IMR-90 (cell line): ENCODE results near the gene MCTP1. TPM values are rescaled to one million over a fixed set of nuclear protein-coding genes. Genes with fewer than 3 reads are reported as not detected.

Experiments
- ATAC-seq: fragments of 200-7000 bp; cut with Tn5 transposase; 2 replicates; pipeline ENCODE4 v1.9.1; 2020; ENCODE audit warnings: low read depth, mild to moderate bottlenecking, moderate library complexity
- BruUV-seq: library from RNA; stranded (reverse); fragments of 400-500 nt; replicated peaks from 2 replicates; lab custom pipeline; 2021; lab: Mats Ljungman, UMichigan
- CTCF ChIA-PET: fragments of 300-600 bp; formaldehyde crosslinking; extraction: SDS; loops from one replicate; lab custom pipeline; 2021; ENCODE audit warnings: antibody characterized with exemption; lab: Yijun Ruan, JAX
- POLR2A ChIA-PET: fragments of 300-600 bp; sonication (Branson Sonifier 250); formaldehyde crosslinking; loops from one replicate; lab custom pipeline; 2022; ENCODE audit warnings: antibody characterized with exemption; ENCODE audit not compliant: unreplicated experiment; lab: Charles Lee
- DNase-seq: peaks from one replicate; pipeline ENCODE4 v3.0.0; 2013
- H2AFZ ChIP-seq: replicated peaks from 2 replicates; pipeline ENCODE3; 2013; ENCODE audit warnings: low read length, mild to moderate bottlenecking; ENCODE audit not compliant: poor library complexity
- H2AK5ac ChIP-seq: 2 replicates; pipeline ENCODE4 v1.6.1; 2013; ENCODE audit warnings: low read depth, low read length, inconsistent platforms
- H2AK9ac ChIP-seq: replicated peaks from 2 replicates; pipeline ENCODE3; 2013; ENCODE audit warnings: mild to moderate bottlenecking, low read depth, low read length, moderate library complexity; ENCODE audit not compliant: poor library complexity
- H2BK120ac ChIP-seq: 2 replicates; pipeline ENCODE4 v1.6.1; 2013; ENCODE audit warnings: low read depth, low read length, inconsistent platforms
- H2BK15ac ChIP-seq: 3 replicates; pipeline ENCODE4 v1.6.1; 2013; ENCODE audit warnings: low read depth, low read length, inconsistent platforms
- H2BK20ac ChIP-seq: 2 replicates; pipeline ENCODE4 v1.6.1; 2013; ENCODE audit warnings: low read depth, mild to moderate bottlenecking, inconsistent platforms, low read length, moderate library complexity
- H2BK5ac ChIP-seq: 2 replicates; pipeline ENCODE4 v1.6.1; 2013; ENCODE audit warnings: mild to moderate bottlenecking, low read depth, low read length, inconsistent platforms; ENCODE audit not compliant: poor library complexity, severe bottlenecking
- H3K14ac ChIP-seq: replicated peaks from 2 replicates; pipeline ENCODE4 v1.6.1; 2013; ENCODE audit warnings: low read depth, low read length, inconsistent platforms
- H3K18ac ChIP-seq: 2 replicates; pipeline ENCODE4 v1.6.1; 2013; ENCODE audit warnings: low read depth, low read length, control low read depth
- H3K23ac ChIP-seq: 2 replicates; pipeline ENCODE4 v1.6.1; 2013; ENCODE audit warnings: low read depth, low read length, inconsistent platforms
- H3K27ac ChIP-seq: 2 replicates; pipeline ENCODE4 v1.5.1; 2013; ENCODE audit warnings: mild to moderate bottlenecking, control low read depth, low read length; ENCODE audit not compliant: insufficient read depth
- H3K27me3 ChIP-seq: 2 replicates; pipeline ENCODE4 v1.6.1; 2013; ENCODE audit warnings: low read length; ENCODE audit not compliant: control insufficient read depth, insufficient read depth
- H3K36me3 ChIP-seq: 2 replicates; pipeline ENCODE4 v1.6.1; 2013; ENCODE audit warnings: low read length, mixed read lengths; ENCODE audit not compliant: control insufficient read depth, insufficient read depth
- H3K4ac ChIP-seq: 2 replicates; pipeline ENCODE4 v1.6.1; 2013; ENCODE audit warnings: low read depth, low read length, inconsistent platforms
- H3K4me1 ChIP-seq: 2 replicates; pipeline ENCODE4 v1.6.1; 2013; ENCODE audit warnings: low read length, mixed read lengths; ENCODE audit not compliant: control insufficient read depth, insufficient read depth
- H3K4me2 ChIP-seq: 2 replicates; pipeline ENCODE4 v1.6.1; 2013; ENCODE audit warnings: low read depth, mild to moderate bottlenecking, control low read depth, low read length, moderate library complexity
- H3K4me3 ChIP-seq: 2 replicates; pipeline ENCODE4 v1.5.1; 2013; ENCODE audit warnings: low read depth, mild to moderate bottlenecking, control low read depth, low read length, moderate library complexity; ENCODE audit not compliant: insufficient read depth
- H3K56ac ChIP-seq: 2 replicates; pipeline ENCODE4 v1.6.1; 2013; ENCODE audit warnings: low read length, inconsistent platforms; ENCODE audit not compliant: insufficient read depth; ENCODE audit errors: extremely low read depth
- H3K79me1 ChIP-seq, 2 experiments: 2 replicates each; pipeline ENCODE4 v1.6.1; 2013; ENCODE audit warnings: low read length in 2 of 2, inconsistent platforms in 1 of 2, low read depth in 1 of 2
- H3K9ac ChIP-seq: 2 replicates; pipeline ENCODE4 v1.6.1; 2013; ENCODE audit warnings: low read depth, low read length, control low read depth
- H3K9me1 ChIP-seq: 2 replicates; pipeline ENCODE4 v1.6.1; 2013; ENCODE audit warnings: low read length, inconsistent platforms; ENCODE audit not compliant: insufficient read depth
- H3K9me3 ChIP-seq: 2 replicates; pipeline ENCODE4 v1.6.1; 2013; ENCODE audit warnings: low read length; ENCODE audit not compliant: control insufficient read depth, insufficient read depth
- H4K20me1 ChIP-seq: 2 replicates; pipeline ENCODE4 v1.6.1; 2013; ENCODE audit warnings: low read length, inconsistent platforms; ENCODE audit not compliant: insufficient read depth
- H4K5ac ChIP-seq: 2 replicates; pipeline ENCODE4 v1.6.1; 2013; ENCODE audit warnings: mild to moderate bottlenecking, low read depth, low read length, control low read depth
- H4K8ac ChIP-seq, 2 experiments: 2 replicates each; pipeline ENCODE4 v1.6.1; 2013; ENCODE audit warnings: low read depth in 2 of 2, low read length in 2 of 2, control low read depth in 1 of 2, inconsistent platforms in 1 of 2
- H4K91ac ChIP-seq: 2 replicates; pipeline ENCODE4 v1.6.1; 2013; ENCODE audit warnings: low read depth, low read length, inconsistent platforms; ENCODE audit not compliant: insufficient read depth
- BHLHE40 ChIP-seq: fragments of 150-350 bp; IDR thresholded peaks from 2 replicates; pipeline ENCODE4 v1.6.1; 2016; ENCODE audit warnings: mild to moderate bottlenecking, low read depth, low read length
- CEBPB ChIP-seq: IDR thresholded peaks from 2 replicates; pipeline ENCODE4 v1.6.1; 2012; ENCODE audit warnings: low read depth, low read length, improper control_type of control experiment
- CTCF ChIP-seq: conservative IDR thresholded peaks from 2 replicates; pipeline ENCODE4 v1.5.1; 2012; ENCODE audit warnings: mild to moderate bottlenecking, low read depth, low read length, improper control_type of control experiment
- ELK1 ChIP-seq: fragments of 150-350 bp; IDR thresholded peaks from 2 replicates; pipeline ENCODE4 v1.6.1; 2016; ENCODE audit warnings: low read depth, mild to moderate bottlenecking, low read length, moderate library complexity, borderline replicate concordance
- MAFK ChIP-seq: IDR thresholded peaks from 2 replicates; pipeline ENCODE4 v1.6.1; 2012; ENCODE audit warnings: low read depth, low read length, improper control_type of control experiment
- MAZ ChIP-seq: IDR thresholded peaks from 2 replicates; pipeline ENCODE4 v1.6.1; 2012; ENCODE audit warnings: low read depth, mild to moderate bottlenecking, low read length, improper control_type of control experiment, moderate library complexity, borderline replicate concordance
- MXI1 ChIP-seq: IDR thresholded peaks from 2 replicates; pipeline ENCODE4 v1.6.1; 2012; ENCODE audit warnings: low read depth, mild to moderate bottlenecking, low read length, moderate library complexity, borderline replicate concordance
- NFE2L2 ChIP-seq: fragments of 150-350 bp; IDR thresholded peaks from 2 replicates; pipeline ENCODE4 v1.6.1; 2016; ENCODE audit warnings: low read depth, mild to moderate bottlenecking, low read length
- POLR2A ChIP-seq: IDR thresholded peaks from 2 replicates; pipeline ENCODE4 v1.6.1; 2012; ENCODE audit warnings: mild to moderate bottlenecking, low read depth, low read length
- RAD21 ChIP-seq: IDR thresholded peaks from 2 replicates; pipeline ENCODE4 v1.6.1; 2012; ENCODE audit warnings: low read length, improper control_type of control experiment
- RCOR1 ChIP-seq: IDR thresholded peaks from 2 replicates; pipeline ENCODE4 v1.6.1; 2012; ENCODE audit warnings: mild to moderate bottlenecking, low read length, improper control_type of control experiment; ENCODE audit not compliant: insufficient replicate concordance
- RFX5 ChIP-seq: IDR thresholded peaks from 2 replicates; pipeline ENCODE4 v1.8.0; 2012; ENCODE audit warnings: low read depth, mild to moderate bottlenecking, low read length, moderate library complexity
- USF2 ChIP-seq: fragments of 150-350 bp; IDR thresholded peaks from 2 replicates; pipeline ENCODE4 v1.6.1; 2017; ENCODE audit warnings: mild to moderate bottlenecking, antibody characterized with exemption, low read length, low read depth
- WGBS, 2 experiments: methylation state at CpG; one replicate each; pipeline versions ENCODE4 v1.1.5 to v1.1.7; 2013; ENCODE audit warnings: missing lambda C conversion rate in 2 of 2; ENCODE audit not compliant: insufficient read length in 1 of 2; ENCODE audit errors: extremely low coverage in 2 of 2; 5-methylcytosine and 5-hydroxymethylcytosine counted together
- dilution Hi-C: fragments of 300-500 bp; cut with HindIII; formaldehyde crosslinking; loops from one replicate; pipeline ENCODE4 v1.14.3; 2018; ENCODE audit warnings: low sequenced_read_pairs; ENCODE audit not compliant: unreplicated experiment
- in situ Hi-C: fragments of 300-500 bp; cut with MboI; formaldehyde crosslinking; loops from 3 replicates; pipeline ENCODE4 v1.14.3; 2019; ENCODE audit warnings: low sequenced_read_pairs, inconsistent platforms, mixed read lengths
- intact Hi-C: fragments of 100-400 bp; cut with micrococcal nuclease; formaldehyde crosslinking; loops from 2 replicates; pipeline ENCODE4 v1.10.0; 2022
- polyA plus RNA-seq, 3 experiments: library from polyadenylated mRNA; depleted of rRNA; stranded (reverse); fragments of >200 nt; gene quantifications; 2 replicates each; pipeline ENCODE4 v1.2.3, GENCODE V29; 2012; ENCODE audit warnings: low replicate concordance in 1 of 3
- total RNA-seq: library from RNA; depleted of rRNA; stranded (reverse); fragments of >200 nt; gene quantifications from 2 replicates; pipeline ENCODE4 v1.2.3, GENCODE V29; 2012

Gene MCTP1
- total and polyA plus RNA-seq, 2 of the 4 experiments (the other 2 are of a cell fraction) = 0.21 TPM; not detected in 1

- BruUV-seq = no TSS peak
- ATAC-seq = no peak
- H3K4me1 ChIP-seq = no peaks in the 10 kb centered on the region
- H2BK15ac ChIP-seq = no peak overlapping the region
- H2BK5ac ChIP-seq = no peak overlapping the region
- dilution Hi-C loops = no loop called here
- no peak overlapping the region for H2BK120ac ChIP-seq
- ChIA-PET POLR2A (no interaction called here), CTCF (no interaction called here)
- no peak overlapping the region for H3K27ac ChIP-seq
- no peak overlapping the region for H2AK5ac ChIP-seq
- H4K20me1 ChIP-seq = no peaks in the 10 kb centered on the region
- H2AFZ ChIP-seq = no peak overlapping the region
- H4K5ac ChIP-seq = no peak overlapping the region
- no peak overlapping the region for H3K4me2 ChIP-seq
- no peak overlapping the region for H3K23ac ChIP-seq
- no CpG with 5 or more reads among the region's 2 CpGs for WGBS, 2 experiments
- H3K56ac ChIP-seq = no peak overlapping the region
- H3K18ac ChIP-seq = no peak overlapping the region
- in situ Hi-C loops = no loop called here
- no peaks in the 10 kb centered on the region for H3K9me1 ChIP-seq
- no peak overlapping the region for H2AK9ac ChIP-seq
- H2BK20ac ChIP-seq = no peak overlapping the region
- no peaks in the 10 kb centered on the region for H3K79me1 ChIP-seq
- intact Hi-C loops = no loop called here
- H3K27me3 ChIP-seq = no peaks in the 10 kb centered on the region
- no peaks in the 10 kb centered on the region for H3K9me3 ChIP-seq
- no peak overlapping the region for H4K91ac ChIP-seq
- no peak for DNase-seq
- no peak overlapping the region for H3K9ac ChIP-seq
- no peak for TF ChIP-seq CTCF
- TF ChIP-seq NFE2L2 = no peak
- no peak for TF ChIP-seq MAZ
- no peak for TF ChIP-seq USF2
- TF ChIP-seq CEBPB = no peak
- no peak for TF ChIP-seq POLR2A
- TF ChIP-seq RFX5 = no peak
- TF ChIP-seq MAFK = no peak
- no peak for TF ChIP-seq RCOR1
- no peak for TF ChIP-seq RAD21
- no peak for TF ChIP-seq MXI1
- no peak for TF ChIP-seq BHLHE40
- no peak for TF ChIP-seq ELK1
- H3K36me3 ChIP-seq = no peaks in the 10 kb centered on the region
- no peak overlapping the region for H4K8ac ChIP-seq
- no peak overlapping the region for H3K4ac ChIP-seq
- H3K4me3 ChIP-seq = no peak overlapping the region
- no peak overlapping the region for H3K14ac ChIP-seq
Observed at GRCh38 chr5:95009812-95010211, 275.1 kb downstream of the MCTP1 start.
